Ammon's horn (tissue), 1 donor: Measurements from ENCODE around the gene CITED4.

Experiments used
- DNase-seq: peaks from one replicate; pipeline ENCODE4 v3.0.0-alpha.2; 2016; ENCODE audit warnings: low spot score

CITED4 gene

DNA sequence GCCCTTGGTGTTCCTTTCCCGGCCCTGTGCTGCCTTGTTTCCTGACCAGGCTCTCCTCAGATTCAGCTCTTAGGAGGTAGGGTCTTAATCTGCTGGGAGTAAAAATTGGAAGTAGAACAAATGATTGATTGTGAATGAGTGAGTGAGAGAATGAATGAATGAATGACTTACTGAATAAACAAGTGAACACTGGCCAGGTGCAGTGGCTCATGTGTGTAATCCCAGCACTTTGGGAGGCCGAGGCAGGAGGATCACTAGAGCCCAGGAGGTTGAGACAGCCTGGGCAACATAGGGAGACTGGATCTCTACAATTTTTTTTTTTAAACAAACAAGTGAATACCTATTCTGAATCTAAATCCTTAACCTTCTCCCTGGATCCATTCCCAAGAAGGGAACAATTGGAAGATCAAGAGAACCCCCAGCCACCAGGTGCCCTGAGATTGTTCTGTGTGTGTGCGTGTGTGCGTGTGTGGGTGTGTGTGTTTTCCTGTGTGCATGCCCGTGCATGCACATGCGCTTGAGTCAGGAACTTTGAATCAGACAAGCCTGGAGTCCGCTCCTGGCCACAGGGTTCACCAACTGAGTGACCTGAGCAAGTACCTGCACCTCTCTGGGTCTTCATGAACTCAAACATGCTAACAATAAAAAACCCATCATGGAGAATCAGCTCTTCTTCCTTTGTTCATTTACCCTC, 24.3 kb upstream of the CITED4 start:
- no peak for DNase-seq

DNA sequence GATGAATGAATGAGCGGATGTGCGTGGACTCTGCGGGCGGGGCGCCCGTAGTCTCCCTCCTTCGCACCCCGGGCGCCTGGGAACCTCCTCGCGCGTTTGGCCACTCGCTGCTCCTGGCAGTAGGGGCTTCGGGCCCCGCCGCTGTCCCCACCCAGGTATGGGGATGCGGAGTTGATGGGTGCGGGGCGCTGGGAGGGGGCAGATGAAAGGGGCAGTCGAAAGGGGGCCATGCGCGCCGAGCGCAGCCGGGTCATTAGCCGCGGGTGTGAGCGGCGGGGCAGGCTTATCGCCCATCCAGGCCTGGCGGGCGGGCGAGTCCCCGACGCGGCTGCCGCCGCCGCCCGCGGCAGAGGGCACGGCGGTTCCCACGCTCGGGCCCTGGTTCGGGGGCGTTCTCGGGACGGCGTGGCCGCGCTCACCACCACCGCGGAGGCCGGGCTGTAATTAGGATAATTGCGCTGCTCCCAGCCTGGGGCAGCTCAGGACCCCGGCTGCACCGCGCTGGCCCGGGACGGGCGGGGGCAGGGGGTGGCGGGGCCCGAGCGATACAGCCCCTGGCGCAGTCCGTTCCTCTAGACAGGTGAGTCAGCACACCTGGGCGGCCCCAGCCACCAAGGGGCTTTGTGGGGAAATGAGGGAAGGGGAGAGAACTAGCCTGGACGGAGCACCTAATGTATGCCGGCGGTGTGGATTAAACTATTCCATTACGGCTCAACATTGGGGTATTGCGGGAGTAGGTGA, 22.1 kb upstream of the CITED4 start:
- DNase-seq: no peak

GRCh38 chr1:40880813-40881549, 18.8 kb upstream of the CITED4 start:
- no peak for DNase-seq

- no peak for DNase-seq
Observed at GRCh38 chr1:40879482-40880175, 17.5 kb upstream of the CITED4 start.

DNA sequence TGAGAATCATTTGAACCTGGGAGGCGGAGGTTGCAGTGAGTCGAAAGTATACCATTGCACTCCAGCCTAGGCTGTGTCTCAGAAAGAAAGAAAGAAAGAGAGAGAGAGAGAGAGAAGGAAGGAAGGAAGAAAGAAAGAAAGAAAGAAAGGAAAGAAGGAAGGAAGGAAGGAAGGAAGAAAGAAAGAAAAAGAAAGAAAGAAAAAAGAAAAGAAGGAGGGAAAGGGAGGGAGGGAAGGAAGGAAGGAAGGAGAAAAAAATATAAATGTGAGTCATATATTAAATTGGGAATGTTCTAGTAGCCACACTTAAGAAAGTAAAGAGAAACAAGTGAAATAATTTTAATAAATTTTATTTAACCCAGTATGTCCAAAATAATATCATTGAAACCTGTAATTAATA, 16.7 kb upstream of the CITED4 start:
- DNase-seq: no peak

- DNase-seq: no peak
Observed at GRCh38 chr1:40877698-40878097, 15.5 kb upstream of the CITED4 start.

- no peak for DNase-seq
Observed at GRCh38 chr1:40876891-40877290, 14.7 kb upstream of the CITED4 start.

DNA sequence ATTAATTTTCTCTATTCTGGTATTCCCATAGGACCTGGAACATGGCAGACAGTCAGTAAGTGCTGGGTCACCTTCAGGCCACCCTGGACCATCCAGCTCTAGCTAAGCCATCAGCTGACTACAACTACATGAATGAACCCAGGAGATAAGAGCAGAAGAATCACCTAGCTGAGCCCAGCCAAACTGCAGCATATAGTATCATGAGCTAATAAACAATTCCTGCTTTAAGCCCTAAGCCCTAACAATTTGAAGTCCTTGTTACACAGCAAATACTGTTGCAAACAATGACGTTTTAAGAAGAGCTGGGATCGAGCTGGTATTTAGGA, 14.2 kb upstream of the CITED4 start:
- no peak for DNase-seq

- DNase-seq: no peak
Observed at GRCh38 chr1:40873863-40874472, 11.8 kb upstream of the CITED4 start.

DNA sequence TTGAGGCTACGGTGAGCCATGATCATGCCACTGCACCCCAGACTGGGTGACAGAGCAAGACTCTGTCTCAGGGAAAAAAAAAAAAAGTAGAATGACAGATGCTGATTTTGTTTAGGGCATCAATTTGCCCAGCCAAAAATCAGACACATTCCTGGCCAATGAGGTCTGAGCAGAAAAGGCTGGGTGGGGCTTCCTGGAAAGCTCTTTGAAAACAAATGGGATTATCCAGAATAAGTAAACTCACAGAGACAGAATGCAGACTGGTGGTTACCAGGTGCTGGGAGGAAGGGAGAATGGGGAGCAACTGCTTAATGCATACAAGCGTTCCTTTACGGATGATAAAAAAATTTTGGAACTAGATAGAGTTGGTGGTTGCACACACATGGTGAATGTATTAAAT, 10.1 kb upstream of the CITED4 start:
- no peak for DNase-seq

DNA sequence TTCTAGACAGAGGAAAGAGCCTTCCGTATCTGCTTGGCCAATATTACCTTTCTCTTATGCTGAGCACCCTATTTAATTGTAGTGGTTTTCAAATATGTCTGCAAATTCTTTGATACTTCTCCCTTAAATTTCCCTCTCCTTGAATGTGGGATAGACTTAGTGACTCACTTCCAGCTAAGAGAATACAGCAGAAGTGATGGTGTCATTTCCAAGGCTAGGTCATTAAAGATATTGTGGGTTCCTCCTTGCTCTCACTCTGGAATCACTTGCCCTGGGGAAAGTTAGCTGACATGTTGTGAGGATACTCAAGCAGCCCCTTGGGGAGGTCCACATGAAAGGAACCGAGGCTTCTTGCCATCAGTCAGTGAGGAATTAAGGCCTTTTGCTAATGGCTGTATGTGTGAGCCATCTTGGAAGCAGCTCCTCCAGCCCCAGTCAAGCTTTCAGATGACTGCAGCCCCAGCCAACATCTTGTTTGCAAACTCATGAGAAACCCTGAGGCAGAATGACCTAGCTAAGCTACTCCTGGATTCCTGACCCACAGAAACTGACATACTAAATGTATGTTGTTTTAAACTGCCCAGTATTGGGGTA, 8.1 kb upstream of the CITED4 start:
- no peak for DNase-seq

- DNase-seq: no peak
Observed at GRCh38 chr1:40868051-40868723, 6.0 kb upstream of the CITED4 start.

GRCh38 chr1:40861224-40862003, 749 bp downstream of the CITED4 start:
- no peak for DNase-seq

DNA sequence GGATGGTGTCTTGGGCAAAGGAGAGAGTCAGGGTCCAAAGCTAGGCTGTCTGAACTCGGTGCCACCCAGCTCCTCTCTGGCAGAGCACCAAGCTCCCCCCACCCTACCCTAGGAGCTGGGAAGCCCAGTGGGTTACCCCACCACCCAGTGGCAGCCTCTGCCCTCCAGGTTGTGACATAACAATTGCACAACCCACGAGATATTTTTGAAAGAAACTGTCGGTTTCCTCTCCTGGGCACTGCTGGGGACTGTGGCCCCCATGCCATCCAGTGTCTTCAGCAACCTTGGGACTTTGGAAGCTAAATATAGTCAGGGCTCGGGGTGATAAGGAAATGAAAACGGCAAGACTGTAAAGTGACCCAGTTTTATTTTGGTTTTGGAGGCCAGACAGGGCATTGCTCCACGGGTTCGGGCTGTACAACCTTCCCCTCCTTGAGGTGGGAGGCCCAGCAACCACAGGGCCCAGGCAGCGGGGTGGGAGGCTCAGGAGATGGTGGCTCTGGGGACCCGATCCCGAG, 1.4 kb downstream of the CITED4 start:
- no peak for DNase-seq

DNA sequence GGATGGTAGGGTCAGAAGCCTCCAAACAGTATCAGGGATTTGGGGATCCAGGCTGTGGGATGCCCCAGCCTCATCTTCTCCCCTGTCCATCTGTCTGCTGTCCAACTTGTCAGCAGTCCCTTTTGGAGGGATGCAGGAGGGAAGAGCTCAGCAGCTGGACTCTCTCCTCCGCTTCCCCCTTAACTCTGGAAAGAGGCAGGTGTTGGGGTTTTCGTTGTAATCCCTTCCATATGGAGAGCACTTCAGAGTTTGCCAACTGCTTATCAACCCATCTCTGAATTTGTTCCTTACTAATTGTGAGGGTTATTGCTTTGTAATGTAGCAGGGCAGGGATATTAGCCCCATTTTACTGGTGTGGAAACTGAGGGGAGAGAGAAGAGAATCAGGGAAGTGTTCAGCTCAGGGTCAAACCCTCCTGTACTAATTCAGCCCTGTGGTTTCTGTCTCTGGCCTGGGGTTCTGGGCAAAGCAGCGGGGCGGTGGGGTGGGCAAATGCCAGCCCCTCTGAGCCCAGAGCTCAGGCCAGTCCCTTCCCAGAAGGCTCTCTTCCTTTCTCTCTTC, 3.2 kb downstream of the CITED4 start:
- no peak for DNase-seq

DNA sequence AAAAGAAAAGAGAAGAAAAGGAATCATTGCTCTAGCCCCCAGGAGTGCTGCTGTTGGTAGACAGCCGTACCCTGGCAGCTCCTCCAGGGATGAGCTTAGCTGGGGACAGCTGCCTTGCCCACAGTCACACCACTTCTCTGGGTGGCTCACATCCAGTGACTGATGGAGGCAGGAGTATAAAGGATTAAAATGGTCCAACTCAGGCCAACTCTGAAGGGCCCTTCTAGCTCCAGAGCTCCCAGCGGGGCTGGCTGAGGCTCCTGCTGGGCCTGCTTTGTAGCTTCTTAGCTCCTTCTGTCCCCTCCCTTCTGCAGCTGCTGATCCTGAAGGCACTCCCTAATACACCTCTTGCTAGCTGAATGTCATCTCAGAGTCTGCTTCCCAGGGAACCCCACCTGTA, 4.4 kb downstream of the CITED4 start:
- no peak for DNase-seq

- DNase-seq: no peak
Observed at GRCh38 chr1:40856656-40857302, 5.4 kb downstream of the CITED4 start.

DNA sequence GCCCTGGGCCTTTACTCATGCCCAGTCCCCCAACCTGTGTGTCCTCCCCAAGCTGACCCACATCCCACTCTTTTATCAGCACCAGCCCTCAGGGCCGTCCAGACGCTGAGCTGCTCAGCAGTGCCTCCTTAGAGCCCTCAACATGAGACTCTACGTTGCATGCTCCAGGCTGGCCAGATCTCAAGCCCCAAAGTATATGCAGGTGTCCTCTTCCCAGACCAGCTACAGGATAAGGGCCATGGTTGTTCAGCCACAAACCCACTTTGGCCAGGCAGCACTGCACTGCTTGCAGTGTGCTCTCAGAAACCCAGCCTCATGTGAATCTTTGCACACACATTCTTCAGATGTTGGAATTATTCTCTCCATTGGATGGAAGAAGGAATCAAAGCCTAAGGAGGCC, 6.0 kb downstream of the CITED4 start:
- no peak for DNase-seq

DNA sequence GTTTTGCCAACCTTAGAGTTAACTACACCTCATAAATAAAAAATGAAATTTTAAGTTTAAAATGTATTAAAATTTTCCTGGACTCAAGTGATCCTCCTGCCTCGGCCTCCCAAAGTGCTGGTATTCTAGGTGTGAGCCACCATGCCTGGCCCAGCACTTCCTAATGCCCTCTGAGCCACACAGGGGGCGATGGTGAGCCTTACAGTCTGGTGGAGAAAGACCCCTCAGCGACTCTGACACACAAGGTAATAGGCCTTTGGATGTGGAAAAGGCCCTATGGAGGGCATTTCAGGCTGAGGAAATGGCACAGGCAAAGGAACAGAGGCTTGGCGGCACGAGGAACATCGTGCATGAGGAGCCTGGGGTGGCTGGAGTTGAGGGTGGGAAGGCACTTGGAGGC, 6.7 kb downstream of the CITED4 start:
- no peak for DNase-seq

DNA sequence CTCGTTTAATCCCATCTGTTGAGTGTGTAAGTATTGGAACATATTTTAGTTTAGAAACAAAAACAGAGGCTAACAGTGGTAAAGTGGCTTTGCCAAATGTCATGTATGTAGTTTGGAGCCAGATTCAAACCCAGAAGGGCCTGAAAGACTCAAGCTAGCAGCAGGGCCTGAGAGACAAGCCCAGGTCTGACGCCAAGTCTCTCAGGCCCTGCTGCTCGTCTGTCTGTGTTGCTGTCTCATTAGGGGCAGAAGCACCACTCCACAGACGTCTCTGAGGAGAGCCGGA, 8.3 kb downstream of the CITED4 start:
- DNase-seq: peak; percentile 38
